WERI-Rb-1 (cell line): ENCODE measurements around the gene B4GALNT4.
A peak's percentile ranks its signal among the peaks of the same experiment; 100 is the strongest.

Experiments used
- DNase-seq: peaks from one replicate; pipeline ENCODE4 v3.0.0-alpha.2; 2020
- H3K27ac ChIP-seq: fragments of 250-450 bp; sonication (Bioruptor Pico); 2 replicates; pipeline ENCODE4 v1.5.1; 2020; ENCODE audit warnings: mild to moderate bottlenecking, moderate library complexity
- H3K27me3 ChIP-seq: fragments of 250-450 bp; sonication (Bioruptor Pico); 2 replicates; pipeline ENCODE4 v1.5.1; 2021; ENCODE audit warnings: mild to moderate bottlenecking, low read depth, moderate library complexity; ENCODE audit not compliant: insufficient read depth, severe bottlenecking
- H3K36me3 ChIP-seq: fragments of 250-450 bp; sonication (Bioruptor Pico); 2 replicates; pipeline ENCODE4 v1.5.1; 2020; ENCODE audit warnings: mild to moderate bottlenecking, moderate library complexity
- H3K4me3 ChIP-seq: 2 replicates; pipeline ENCODE4 v1.5.1; 2011; ENCODE audit warnings: low read depth, mild to moderate bottlenecking, control low read depth, low read length
- H3K9me3 ChIP-seq: fragments of 250-450 bp; sonication (Bioruptor Pico); 2 replicates; pipeline ENCODE4 v1.5.1; 2021; ENCODE audit warnings: mild to moderate bottlenecking, moderate library complexity; ENCODE audit not compliant: severe bottlenecking
- CTCF ChIP-seq: IDR thresholded peaks from 2 replicates; pipeline ENCODE4 v1.5.1; 2011; ENCODE audit warnings: low read depth, mild to moderate bottlenecking, control low read depth, inconsistent platforms, low read length

The B4GALNT4 gene

GRCh38 chr11:351411-351810 is 17.9 kb upstream of the B4GALNT4 start:
- Histone ChIP-seq H3K27me3 (no peaks in the 10 kb centered on the region), H3K36me3 (no peaks in the 10 kb centered on the region), H3K9me3 (no peaks in the 10 kb centered on the region), H3K27ac (no peak overlapping the region), H3K4me3 (no peak overlapping the region)
- DNase-seq: no peak
- TF ChIP-seq CTCF: no peak

GRCh38 chr11:352456-353031 is 16.8 kb upstream of the B4GALNT4 start:
- Histone ChIP-seq H3K27ac (no peak overlapping the region), H3K36me3 (no peaks in the 10 kb centered on the region)

DNA sequence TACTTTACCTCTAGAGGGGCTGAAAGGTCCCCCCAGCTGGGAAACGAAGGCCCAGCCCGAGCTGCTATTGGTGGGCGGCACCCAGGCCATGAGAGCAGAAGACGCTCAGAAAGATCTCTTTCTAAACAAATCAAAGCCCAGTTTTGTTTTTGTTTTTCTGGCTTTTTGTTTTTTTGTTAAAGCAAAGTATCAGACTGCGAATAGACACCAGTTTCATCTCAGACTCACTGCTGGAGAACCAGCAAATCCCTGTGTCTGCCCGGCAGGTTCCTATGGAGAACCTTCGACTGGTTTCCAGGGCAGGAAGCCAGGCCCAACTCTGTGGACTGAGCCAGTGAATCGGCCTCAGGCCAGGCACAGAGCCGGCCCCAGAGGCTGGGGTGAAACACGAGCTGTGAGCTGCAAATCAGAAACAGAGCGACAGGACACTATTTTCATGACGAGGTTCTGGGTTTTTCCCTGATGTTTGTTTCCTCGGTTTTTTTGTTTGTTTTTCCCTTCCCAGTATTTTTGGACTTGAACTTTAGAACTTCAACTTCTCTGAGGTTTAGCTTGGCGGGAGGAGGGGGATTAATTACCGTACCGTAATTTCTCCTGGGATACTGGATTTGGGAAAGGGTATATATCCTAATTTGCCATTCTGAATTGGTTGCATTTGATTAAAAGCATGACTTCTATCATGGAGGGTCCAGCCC is 16.0 kb upstream of the B4GALNT4 start:
- TF ChIP-seq CTCF: no peak
- Histone ChIP-seq H3K27ac (no peak overlapping the region), H3K9me3 (no peaks in the 10 kb centered on the region), H3K27me3 (no peaks in the 10 kb centered on the region), H3K36me3 (no peaks in the 10 kb centered on the region), H3K4me3 (no peak overlapping the region)
- no peak for DNase-seq

More at GRCh38 chr11:352456-353031, 16.8 kb upstream of the B4GALNT4 start:
- no peak for TF ChIP-seq CTCF
- H3K9me3 ChIP-seq: no peaks in the 10 kb centered on the region
- no peaks in the 10 kb centered on the region for H3K27me3 ChIP-seq
- no peak overlapping the region for H3K4me3 ChIP-seq
- DNase-seq: no peak

GRCh38 chr11:355581-356458 is 13.5 kb upstream of the B4GALNT4 start:
- no peaks in the 10 kb centered on the region for H3K9me3 ChIP-seq
- DNase-seq: peak; percentile 93
- no peak for TF ChIP-seq CTCF
- peak overlapping the region; percentile 95 for H3K27ac ChIP-seq
- H3K36me3 ChIP-seq: no peaks in the 10 kb centered on the region
- H3K27me3 ChIP-seq: no peaks in the 10 kb centered on the region
- H3K4me3 ChIP-seq: peak overlapping the region; percentile 42

DNA sequence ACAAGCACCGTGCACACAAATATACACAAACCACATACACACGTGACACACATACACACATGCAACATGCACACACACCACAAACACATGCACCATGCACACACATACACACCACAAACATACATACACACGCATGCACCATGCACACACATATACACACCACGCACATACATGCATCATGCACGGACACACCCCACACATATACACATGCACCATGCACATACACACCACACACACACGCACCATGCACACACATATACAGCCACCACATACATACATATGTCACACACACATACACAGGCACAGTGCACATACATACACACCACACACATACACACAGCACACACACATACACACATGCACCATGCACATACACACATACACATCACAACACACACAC is 12.7 kb upstream of the B4GALNT4 start:
- H3K27ac ChIP-seq: no peak overlapping the region
- no peak overlapping the region for H3K4me3 ChIP-seq
- no peaks in the 10 kb centered on the region for H3K36me3 ChIP-seq
- no peak for TF ChIP-seq CTCF
- H3K27me3 ChIP-seq: no peaks in the 10 kb centered on the region
- DNase-seq: no peak
- no peaks in the 10 kb centered on the region for H3K9me3 ChIP-seq
